Measurements from ENCODE around the gene ZNF407.

GRCh38 chr18:74683573-74683972, 85.9 kb downstream of the ZNF407 start:
- TF ChIP-seq ZNF621 (tag by site-specific recombination; IDR thresholded peaks at IDR 0.05) (no peak), ZNF394 (tag by site-specific recombination; IDR thresholded peaks at IDR 0.05; ENCODE audit: borderline replicate concordance) (no peak), ZNF140 (tag by site-specific recombination; IDR thresholded peaks at IDR 0.05) (no peak), CTCF (tag by site-specific recombination; IDR thresholded peaks at IDR 0.05) (no peak), ZNF174 (tag by site-specific recombination; IDR thresholded peaks at IDR 0.05) (no peak), SP3 (tag by site-specific recombination; IDR thresholded peaks at IDR 0.05) (no peak), ZNF510 (tag by site-specific recombination; IDR thresholded peaks at IDR 0.05; ENCODE audit: insufficient replicate concordance) (no peak), ZNF768 (tag by site-specific recombination; IDR thresholded peaks at IDR 0.05) (no peak), ZNF324 (tag by site-specific recombination; IDR thresholded peaks at IDR 0.05) (no peak), MZF1 (tag by site-specific recombination; IDR thresholded peaks at IDR 0.05; ENCODE audit: borderline replicate concordance) (no peak), AEBP2 (tag by site-specific recombination; IDR thresholded peaks at IDR 0.05; ENCODE audit: borderline replicate concordance) (no peak), ZNF248 (tag by site-specific recombination; IDR thresholded peaks at IDR 0.05) (no peak)

All from HEK293 (cell line).